ENCODE measurements around the gene CRYBB1. TPM values are rescaled to one million over a fixed set of nuclear protein-coding genes. Genes with fewer than 3 reads are reported as not detected.

CRYBB1 gene
- total RNA-seq, 4 donors from 2014 or later, result 1.0 TPM; not detected in 3

- WGBS, 2 donors, result 69 to 78% methylated on average over 8 of the region's 8 CpGs
- Histone ChIP-seq H3K4me3 (replicated peaks in 1 of 3) (no peak overlapping the region), H3K4me1 (peaks cover 7 to 11% of the 10 kb centered on the region in 2 donors), H3K27me3 (no peaks in the 10 kb centered on the region), H3K9me3 (no peaks in the 10 kb centered on the region), H3K27ac (no peak overlapping the region), H3K36me3 (no peaks in the 10 kb centered on the region)
- DNase-seq, result no peak
- TF ChIP-seq POLR2A (IDR thresholded peaks at IDR 0.05) (no peak), CTCF (IDR thresholded peaks at IDR 0.05) (no peak)
- intact Hi-C loops (cut with DNase I), result no loop called here
Measured at GRCh38 chr22:26576026-26576680, 41.7 kb downstream of the CRYBB1 start.

- Histone ChIP-seq H3K27ac (no peak overlapping the region), H3K4me1 (peaks cover 11 to 17% of the 10 kb centered on the region in 2 donors)
- TF ChIP-seq CTCF (IDR thresholded peaks at IDR 0.05), result no peak
- TF ChIP-seq POLR2A (IDR thresholded peaks at IDR 0.05), result no peak
Measured at GRCh38 chr22:26574001-26574723, 43.7 kb downstream of the CRYBB1 start.

GRCh38 chr22:26573026-26573662, 44.7 kb downstream of the CRYBB1 start:
- Histone ChIP-seq H3K36me3 (no peaks in the 10 kb centered on the region), H3K27me3 (no peaks in the 10 kb centered on the region), H3K4me1 (peaks cover 15 to 22% of the 10 kb centered on the region in 2 donors), H3K9me3 (no peaks in the 10 kb centered on the region), H3K4me3 (replicated peaks in 1 of 3) (no peak overlapping the region), H3K27ac (no peak overlapping the region)
- intact Hi-C loops (cut with DNase I), result no loop called here
- 78 to 84% methylated on average over 10 of the region's 10 CpGs for WGBS, 2 donors
- DNase-seq, result no peak
- no peak for TF ChIP-seq POLR2A (IDR thresholded peaks at IDR 0.05)
- TF ChIP-seq CTCF (IDR thresholded peaks at IDR 0.05), result no peak

More at GRCh38 chr22:26574001-26574723, 43.7 kb downstream of the CRYBB1 start:
- WGBS, 2 donors, result 80 to 82% methylated on average over 7 of the region's 7 CpGs
- no peak overlapping the region for H3K4me3 ChIP-seq (replicated peaks in 1 of 3)
- intact Hi-C loops (cut with DNase I), result no loop called here
- DNase-seq, result no peak
- no peaks in the 10 kb centered on the region for H3K27me3 ChIP-seq
- H3K9me3 ChIP-seq, result no peaks in the 10 kb centered on the region
- H3K36me3 ChIP-seq, result no peaks in the 10 kb centered on the region

- Histone ChIP-seq H3K36me3 (no peaks in the 10 kb centered on the region), H3K27me3 (no peaks in the 10 kb centered on the region), H3K4me3 (replicated peaks in 1 of 3) (no peak overlapping the region), H3K27ac (no peak overlapping the region), H3K9me3 (no peaks in the 10 kb centered on the region), H3K4me1 (peaks cover 20 to 31% of the 10 kb centered on the region in 2 donors)
- no peak for TF ChIP-seq POLR2A (IDR thresholded peaks at IDR 0.05)
- no peak for TF ChIP-seq CTCF (IDR thresholded peaks at IDR 0.05)
- peak in 1 of 2 donors; percentile 22 for DNase-seq
- WGBS, 2 donors, result 80 to 92% methylated on average over 13 of the region's 13 CpGs
- intact Hi-C loops (cut with DNase I), result no loop called here
Measured at GRCh38 chr22:26570864-26571525, 46.8 kb downstream of the CRYBB1 start.
